ENCODE measurements around the gene ISYNA1.
A peak's percentile ranks its signal among the peaks of the same experiment; 100 is the strongest.

DNA sequence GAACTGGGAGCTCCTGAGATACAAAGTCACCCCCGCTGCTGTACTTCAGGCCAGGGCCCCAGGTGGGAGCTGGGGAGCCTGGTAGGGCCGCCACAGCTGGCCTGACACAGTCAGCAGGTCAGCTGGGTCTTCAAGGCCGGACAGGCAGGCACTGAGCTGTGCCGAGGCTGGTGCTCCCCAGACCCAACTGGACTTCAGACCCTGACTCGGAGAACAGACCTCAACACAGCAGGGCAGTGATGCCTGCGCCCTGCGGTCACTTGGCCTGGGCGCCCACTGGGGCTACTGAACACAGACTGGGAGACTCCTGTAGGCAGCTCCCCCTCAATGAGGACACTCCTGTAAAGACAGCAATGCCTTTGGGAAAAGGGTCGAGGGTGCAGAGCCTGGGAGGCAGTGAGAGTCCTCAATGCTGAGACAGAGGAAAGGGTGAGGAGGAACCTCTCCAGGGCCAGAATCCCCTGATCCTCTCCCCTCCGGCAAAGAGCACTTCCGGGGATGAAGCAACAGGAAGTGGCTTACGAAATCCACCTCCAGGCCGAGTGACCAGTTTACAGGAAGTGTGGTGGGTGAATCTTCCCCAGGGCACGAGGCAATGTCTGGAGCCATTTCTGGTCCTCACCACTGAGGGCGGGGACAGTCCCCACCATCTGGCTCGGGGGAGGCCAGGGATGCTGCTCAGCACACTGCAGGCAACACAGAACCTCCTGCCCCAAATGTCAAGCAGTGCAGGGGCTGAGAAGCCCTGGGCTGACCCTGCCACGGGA, 40.8 kb upstream of the ISYNA1 start:
- peak in 1 of 4 donors; percentile 42 for TF ChIP-seq POLR2A (IDR thresholded peaks at IDR 0.05)
- TF ChIP-seq, protein P1, sequence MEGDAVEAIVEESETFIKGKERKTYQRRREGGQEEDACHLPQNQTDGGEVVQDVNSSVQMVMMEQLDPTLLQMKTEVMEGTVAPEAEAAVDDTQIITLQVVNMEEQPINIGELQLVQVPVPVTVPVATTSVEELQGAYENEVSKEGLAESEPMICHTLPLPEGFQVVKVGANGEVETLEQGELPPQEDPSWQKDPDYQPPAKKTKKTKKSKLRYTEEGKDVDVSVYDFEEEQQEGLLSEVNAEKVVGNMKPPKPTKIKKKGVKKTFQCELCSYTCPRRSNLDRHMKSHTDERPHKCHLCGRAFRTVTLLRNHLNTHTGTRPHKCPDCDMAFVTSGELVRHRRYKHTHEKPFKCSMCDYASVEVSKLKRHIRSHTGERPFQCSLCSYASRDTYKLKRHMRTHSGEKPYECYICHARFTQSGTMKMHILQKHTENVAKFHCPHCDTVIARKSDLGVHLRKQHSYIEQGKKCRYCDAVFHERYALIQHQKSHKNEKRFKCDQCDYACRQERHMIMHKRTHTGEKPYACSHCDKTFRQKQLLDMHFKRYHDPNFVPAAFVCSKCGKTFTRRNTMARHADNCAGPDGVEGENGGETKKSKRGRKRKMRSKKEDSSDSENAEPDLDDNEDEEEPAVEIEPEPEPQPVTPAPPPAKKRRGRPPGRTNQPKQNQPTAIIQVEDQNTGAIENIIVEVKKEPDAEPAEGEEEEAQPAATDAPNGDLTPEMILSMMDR (IDR thresholded peaks at IDR 0.05) = no peak
